Central memory CD8-positive, alpha-beta T cell (primary cell): ENCODE data around the gene SUPT7L.

Experiments
- ATAC-seq: fragments of 150-1000 bp; cut with Tn5 transposase; replicated peaks from 2 replicates; pipeline ENCODE4 v1.10.0; 2022; ENCODE audit warnings: mild to moderate bottlenecking, moderate FRiP score, moderate number of reproducible peaks; ENCODE audit not compliant: poor library complexity, severe bottlenecking; ENCODE audit errors: extremely low read depth
- DNase-seq, 2 donors: peaks; one replicate each; pipeline ENCODE4 v3.0.0; 2021; ENCODE audit warnings: low spot score in 2 of 2
- H3K27ac Mint-ChIP-seq: one replicate; pipeline ENCODE4 v1.8.0; 2022; ENCODE audit warnings: low read depth, mild to moderate bottlenecking, moderate library complexity, mixed read lengths
- H3K27me3 Mint-ChIP-seq: one replicate; pipeline ENCODE4 v1.8.0; 2022; ENCODE audit warnings: mixed read lengths
- H3K36me3 Mint-ChIP-seq: one replicate; pipeline ENCODE4 v1.8.0; 2022; ENCODE audit warnings: mild to moderate bottlenecking, moderate library complexity, mixed read lengths; ENCODE audit not compliant: insufficient read depth
- H3K4me1 Mint-ChIP-seq: one replicate; pipeline ENCODE4 v1.8.0; 2022; ENCODE audit warnings: mixed read lengths
- H3K4me3 Mint-ChIP-seq: one replicate; pipeline ENCODE4 v1.8.0; 2022; ENCODE audit warnings: mild to moderate bottlenecking, moderate library complexity, mixed read lengths
- H3K9me3 Mint-ChIP-seq: one replicate; pipeline ENCODE4 v1.8.0; 2022; ENCODE audit warnings: mixed read lengths

The SUPT7L gene

DNA sequence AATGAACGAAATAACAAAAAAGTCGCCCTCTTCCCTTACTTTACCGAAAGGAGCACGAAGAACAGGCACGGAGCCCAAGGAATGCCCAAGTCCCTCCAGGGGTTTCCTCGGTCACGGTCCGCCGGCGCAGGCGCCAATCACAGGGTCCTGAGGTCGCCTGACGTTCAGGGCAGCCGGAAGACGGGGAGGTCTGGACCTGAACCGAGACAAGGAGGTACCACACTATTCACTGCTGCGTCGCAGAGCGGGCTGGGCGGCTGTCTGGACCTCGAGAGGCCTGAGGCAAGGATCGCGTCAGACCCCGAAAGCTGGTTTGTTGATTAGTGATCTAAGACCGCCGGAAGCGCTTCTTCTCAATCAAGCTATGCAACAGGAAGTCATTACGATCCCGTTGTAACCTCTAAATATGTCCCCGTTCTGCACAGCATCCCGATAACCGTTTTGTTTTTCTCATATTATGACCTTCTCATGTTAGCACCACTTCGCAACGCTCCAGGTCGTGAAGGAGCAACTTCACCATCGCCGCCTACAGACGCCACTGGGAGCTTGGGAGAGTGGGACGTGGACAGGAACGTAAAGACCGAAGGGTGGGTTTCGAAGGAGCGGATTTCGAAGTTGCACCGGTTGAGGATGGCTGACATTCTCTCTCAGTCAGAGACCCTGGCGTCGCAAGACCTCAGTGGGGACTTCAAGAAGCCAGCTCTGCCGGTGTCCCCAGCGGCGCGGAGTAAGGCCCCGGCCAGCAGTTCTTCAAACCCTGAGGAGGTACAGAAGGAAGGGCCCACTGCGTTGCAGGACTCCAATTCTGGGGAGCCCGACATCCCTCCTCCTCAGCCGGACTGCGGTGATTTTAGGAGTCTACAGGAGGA, at the start of gene SUPT7L, which contains the start of gene SLC4A1AP:
SUPT7L (minus strand) TSS at position 330 of the 869 bp plus-strand sequence. CDS start 1,422 bp downstream, outside the sequence.
SLC4A1AP (plus strand) TSS at position 605 of the 869 bp plus-strand sequence; CDS start at position 631, 26 bp downstream.
- DNase-seq (peak; percentile 70 to 77), ATAC-seq (peak; percentile 85)
- Mint-ChIP-seq H3K27me3 (no peaks in the 10 kb centered on the region), H3K9me3 (no peaks in the 10 kb centered on the region), H3K27ac (peak within 1 kb of the TSS; percentile 98), H3K4me3 (peak within 1 kb of the TSS; percentile 99), H3K4me1 (peaks cover 46% of the 10 kb centered on the region), H3K36me3 (peaks cover 69% of the 10 kb centered on the region)

DNA sequence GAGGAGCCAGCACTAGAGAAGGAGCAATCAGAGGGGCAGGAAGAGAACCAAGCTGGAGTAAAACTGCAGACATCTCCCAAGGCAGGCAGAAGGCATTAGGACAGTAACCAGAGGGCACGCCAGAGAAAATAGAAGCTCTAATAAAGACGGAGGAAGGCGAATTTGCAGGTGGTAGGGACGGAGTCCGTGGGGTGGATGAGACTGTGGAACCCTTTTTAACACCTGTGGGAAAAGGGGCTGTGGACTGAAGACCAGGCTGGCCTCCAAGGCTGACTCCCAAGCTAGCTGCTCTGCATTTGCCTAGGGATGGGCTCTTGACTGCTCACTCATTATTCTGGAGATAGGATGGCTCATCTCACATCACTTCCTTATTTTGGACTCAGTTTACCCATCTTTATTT, 49.8 kb upstream of the SUPT7L start:
- ATAC-seq (no peak), DNase-seq (no peak)
- H3K27ac Mint-ChIP-seq = no peak overlapping the region
- H3K4me3 Mint-ChIP-seq = no peak overlapping the region
- H3K9me3 Mint-ChIP-seq = no peaks in the 10 kb centered on the region
- H3K27me3 Mint-ChIP-seq = no peaks in the 10 kb centered on the region
- H3K36me3 Mint-ChIP-seq = no peaks in the 10 kb centered on the region
- H3K4me1 Mint-ChIP-seq = peaks cover 19% of the 10 kb centered on the region

GRCh38 chr2:27712522-27712921, 49.1 kb upstream of the SUPT7L start:
- Mint-ChIP-seq H3K27ac (no peak overlapping the region), H3K4me3 (no peak overlapping the region), H3K9me3 (no peaks in the 10 kb centered on the region), H3K36me3 (no peaks in the 10 kb centered on the region), H3K27me3 (no peaks in the 10 kb centered on the region), H3K4me1 (peaks cover 19% of the 10 kb centered on the region)
- no peak for ATAC-seq
- no peak for DNase-seq

DNA sequence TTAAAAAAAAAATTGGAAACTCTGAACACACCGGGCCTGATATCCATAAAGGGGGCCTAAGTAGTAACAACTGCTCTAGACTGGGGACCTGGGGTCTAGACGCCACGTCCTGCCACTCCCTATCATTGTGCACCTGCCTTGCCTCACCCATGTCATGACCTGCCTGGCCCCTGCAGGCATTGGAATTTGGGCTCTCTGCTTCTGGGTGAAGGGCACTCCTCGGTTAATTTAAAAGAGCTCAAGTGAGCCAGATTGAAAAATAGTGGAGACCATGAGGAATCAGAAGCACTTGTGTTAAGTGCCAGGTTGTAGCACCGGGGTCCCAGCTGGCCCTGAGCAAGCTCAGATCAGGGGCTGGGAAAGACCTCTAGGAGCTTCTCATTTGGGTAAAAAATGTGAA, 48.4 kb upstream of the SUPT7L start:
- ATAC-seq (no peak), DNase-seq (no peak)
- Mint-ChIP-seq H3K27ac (no peak overlapping the region), H3K9me3 (no peaks in the 10 kb centered on the region), H3K4me1 (peaks cover 16% of the 10 kb centered on the region), H3K36me3 (no peaks in the 10 kb centered on the region), H3K4me3 (no peak overlapping the region), H3K27me3 (no peaks in the 10 kb centered on the region)

DNA sequence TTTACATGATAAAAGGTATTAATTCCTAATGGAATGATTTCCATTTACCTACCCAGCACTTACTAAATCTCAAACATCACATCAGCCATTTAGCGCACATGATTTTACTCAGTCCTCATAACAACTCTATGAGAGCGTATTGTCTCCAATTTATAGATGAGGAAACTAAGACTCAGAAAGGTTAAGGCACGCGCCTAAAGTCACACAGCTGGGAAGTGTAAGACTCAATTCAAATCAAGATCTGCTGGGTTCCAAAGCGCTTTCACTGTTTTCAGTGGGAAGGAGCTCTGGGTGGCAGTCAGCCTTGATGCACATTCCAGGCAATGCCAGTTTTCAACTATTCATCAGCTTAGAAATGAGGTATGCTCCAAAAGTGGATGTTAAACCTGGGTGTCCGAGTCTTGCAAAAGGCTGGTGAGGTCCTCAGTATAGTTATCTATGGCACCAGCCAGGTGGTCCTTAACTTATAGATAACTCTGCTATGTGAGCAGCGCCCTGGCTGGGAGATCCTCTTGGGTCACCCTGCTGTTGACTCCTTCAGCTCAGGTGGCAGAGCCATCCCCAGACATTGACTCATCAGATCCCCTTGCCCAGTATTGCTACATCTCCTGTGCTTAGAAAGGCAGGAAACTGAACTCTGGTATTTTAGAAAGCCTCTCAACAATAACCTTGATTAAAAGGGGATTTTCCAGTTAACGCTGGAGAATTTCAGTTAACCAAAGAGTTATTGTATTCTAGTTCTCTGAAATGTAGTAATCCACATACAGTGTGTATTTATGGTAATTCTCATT, 47.4 kb upstream of the SUPT7L start:
- Mint-ChIP-seq H3K27me3 (no peaks in the 10 kb centered on the region), H3K36me3 (no peaks in the 10 kb centered on the region), H3K27ac (no peak overlapping the region), H3K4me3 (no peak overlapping the region), H3K9me3 (no peaks in the 10 kb centered on the region), H3K4me1 (peaks cover 8% of the 10 kb centered on the region)
- ATAC-seq (no peak), DNase-seq (no peak)

DNA sequence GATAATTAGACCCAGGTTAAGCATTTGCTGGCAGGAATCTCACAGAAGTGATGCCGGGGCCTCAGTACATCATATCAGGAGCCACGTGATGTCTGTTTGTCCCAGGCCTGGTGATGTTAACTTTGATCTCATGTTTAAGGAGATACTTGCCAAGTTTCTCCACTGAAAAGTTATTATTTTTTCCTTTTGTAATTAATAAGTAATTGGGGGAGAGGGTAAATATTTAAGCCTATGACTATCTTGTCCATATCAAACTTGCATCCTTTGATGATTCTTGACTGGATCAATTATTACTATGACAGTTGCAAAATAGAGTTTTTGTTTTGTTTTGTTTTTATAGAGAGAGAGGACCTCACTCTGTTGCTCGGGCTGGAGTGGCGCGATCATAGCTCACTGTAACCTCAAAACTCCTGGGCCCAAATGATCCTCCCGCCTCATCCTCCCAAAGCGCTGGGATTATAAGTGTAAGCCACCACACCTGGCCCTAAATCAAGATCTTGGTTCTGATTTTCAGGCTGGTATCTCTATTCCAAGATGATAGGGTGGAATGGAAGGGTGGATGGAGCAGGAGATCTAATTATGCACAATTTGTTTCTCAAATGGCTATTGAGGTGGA, 46.7 kb upstream of the SUPT7L start:
- H3K27me3 Mint-ChIP-seq = no peaks in the 10 kb centered on the region
- ATAC-seq (no peak), DNase-seq (no peak)
- H3K4me3 Mint-ChIP-seq = no peak overlapping the region
- no peaks in the 10 kb centered on the region for H3K36me3 Mint-ChIP-seq
- H3K4me1 Mint-ChIP-seq = peaks cover 8% of the 10 kb centered on the region
- no peak overlapping the region for H3K27ac Mint-ChIP-seq
- no peaks in the 10 kb centered on the region for H3K9me3 Mint-ChIP-seq

DNA sequence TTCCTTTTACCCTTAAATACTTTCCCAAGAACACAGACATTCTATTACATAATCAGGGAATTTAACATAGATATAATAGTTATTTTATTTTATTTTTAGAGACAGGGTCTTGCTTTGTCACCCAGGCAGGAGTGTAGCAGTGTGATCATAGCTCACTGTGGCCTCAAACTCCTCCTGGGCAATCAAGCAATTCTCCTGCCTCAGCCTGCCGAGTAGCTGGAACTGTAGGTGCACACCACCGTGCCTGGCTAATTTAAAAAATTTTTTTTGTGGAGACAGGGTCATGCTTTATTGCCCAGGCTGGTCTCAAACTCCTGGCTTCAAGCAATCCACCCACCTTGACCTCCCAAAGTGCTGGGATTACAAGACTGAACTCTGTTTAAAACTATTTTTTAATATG, 45.9 kb upstream of the SUPT7L start:
- H3K4me1 Mint-ChIP-seq = peaks cover under 1% of the 10 kb centered on the region
- no peaks in the 10 kb centered on the region for H3K9me3 Mint-ChIP-seq
- H3K27ac Mint-ChIP-seq = no peak overlapping the region
- H3K27me3 Mint-ChIP-seq = no peaks in the 10 kb centered on the region
- DNase-seq = no peak
- no peak overlapping the region for H3K4me3 Mint-ChIP-seq
- no peak for ATAC-seq
- no peaks in the 10 kb centered on the region for H3K36me3 Mint-ChIP-seq

DNA sequence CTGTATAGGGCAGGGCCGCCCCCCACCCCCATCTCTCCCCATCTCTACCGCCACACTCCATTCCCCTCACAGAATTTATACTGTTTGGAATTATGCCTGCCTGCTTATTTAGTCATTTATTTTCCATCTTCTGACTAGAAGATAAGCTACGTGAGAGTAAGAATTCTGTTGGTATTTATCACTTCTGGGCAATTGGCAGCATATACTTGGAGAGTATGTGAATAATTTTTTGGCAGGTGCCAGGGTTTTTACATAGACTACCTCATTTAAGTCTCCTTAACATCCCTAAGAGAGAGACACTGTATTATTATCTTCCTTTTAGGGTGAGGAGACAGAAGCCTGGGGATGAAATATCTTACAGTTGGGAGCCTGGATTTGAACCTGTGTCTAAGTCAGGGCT, 45.3 kb upstream of the SUPT7L start:
- DNase-seq = no peak
- H3K9me3 Mint-ChIP-seq = no peaks in the 10 kb centered on the region
- no peaks in the 10 kb centered on the region for H3K36me3 Mint-ChIP-seq
- no peaks in the 10 kb centered on the region for H3K27me3 Mint-ChIP-seq
- H3K27ac Mint-ChIP-seq = no peak overlapping the region
- H3K4me3 Mint-ChIP-seq = no peak overlapping the region
- ATAC-seq = no peak
- peaks cover 4% of the 10 kb centered on the region for H3K4me1 Mint-ChIP-seq

GRCh38 chr2:27708257-27708654, 44.8 kb upstream of the SUPT7L start:
- Mint-ChIP-seq H3K27ac (no peak overlapping the region), H3K9me3 (no peaks in the 10 kb centered on the region), H3K4me3 (no peak overlapping the region), H3K36me3 (no peaks in the 10 kb centered on the region), H3K4me1 (peaks cover 8% of the 10 kb centered on the region), H3K27me3 (no peaks in the 10 kb centered on the region)
- ATAC-seq (no peak), DNase-seq (no peak)

DNA sequence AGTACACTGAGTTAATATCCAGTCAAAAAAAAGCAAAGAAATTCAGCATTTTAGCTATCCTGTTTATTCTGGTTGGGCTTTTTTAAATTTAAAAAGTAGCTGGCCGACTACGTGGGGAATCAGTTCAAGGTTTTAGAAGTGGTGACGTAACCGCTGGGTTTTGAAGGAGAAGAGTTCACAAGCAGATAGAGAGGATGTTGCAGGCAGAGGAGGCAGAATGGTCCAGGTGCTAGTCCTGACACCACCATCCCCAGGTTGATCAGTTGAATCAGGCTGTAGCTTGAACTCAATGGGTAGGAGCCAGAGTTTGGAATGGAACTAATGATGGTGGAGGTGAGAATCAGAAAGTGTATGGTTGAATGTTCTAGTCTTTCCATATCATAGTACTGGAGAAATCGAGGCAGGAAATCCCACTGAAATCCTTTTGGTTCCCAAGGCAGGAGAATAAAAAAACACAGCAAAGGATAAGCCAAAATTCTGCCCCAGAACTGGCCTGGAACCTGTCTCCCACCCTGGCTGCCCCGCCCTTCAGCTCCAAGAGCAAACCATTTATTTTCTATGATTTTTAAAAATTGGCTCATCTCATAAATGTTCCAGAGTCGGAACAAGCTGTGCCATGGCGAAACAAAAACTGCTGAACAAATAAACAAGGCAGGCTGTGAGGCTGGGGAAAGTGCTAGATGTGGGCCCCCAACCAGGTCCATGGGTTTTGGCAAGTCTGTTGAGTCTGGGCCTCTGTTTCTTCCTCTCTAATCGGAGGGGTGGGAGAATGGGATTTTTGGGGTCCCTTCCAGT, 44.2 kb upstream of the SUPT7L start:
- H3K9me3 Mint-ChIP-seq = no peaks in the 10 kb centered on the region
- peaks cover 2% of the 10 kb centered on the region for H3K36me3 Mint-ChIP-seq
- no peak overlapping the region for H3K4me3 Mint-ChIP-seq
- H3K27ac Mint-ChIP-seq = no peak overlapping the region
- H3K4me1 Mint-ChIP-seq = peaks cover 8% of the 10 kb centered on the region
- H3K27me3 Mint-ChIP-seq = no peaks in the 10 kb centered on the region
- ATAC-seq (no peak), DNase-seq (no peak)

DNA sequence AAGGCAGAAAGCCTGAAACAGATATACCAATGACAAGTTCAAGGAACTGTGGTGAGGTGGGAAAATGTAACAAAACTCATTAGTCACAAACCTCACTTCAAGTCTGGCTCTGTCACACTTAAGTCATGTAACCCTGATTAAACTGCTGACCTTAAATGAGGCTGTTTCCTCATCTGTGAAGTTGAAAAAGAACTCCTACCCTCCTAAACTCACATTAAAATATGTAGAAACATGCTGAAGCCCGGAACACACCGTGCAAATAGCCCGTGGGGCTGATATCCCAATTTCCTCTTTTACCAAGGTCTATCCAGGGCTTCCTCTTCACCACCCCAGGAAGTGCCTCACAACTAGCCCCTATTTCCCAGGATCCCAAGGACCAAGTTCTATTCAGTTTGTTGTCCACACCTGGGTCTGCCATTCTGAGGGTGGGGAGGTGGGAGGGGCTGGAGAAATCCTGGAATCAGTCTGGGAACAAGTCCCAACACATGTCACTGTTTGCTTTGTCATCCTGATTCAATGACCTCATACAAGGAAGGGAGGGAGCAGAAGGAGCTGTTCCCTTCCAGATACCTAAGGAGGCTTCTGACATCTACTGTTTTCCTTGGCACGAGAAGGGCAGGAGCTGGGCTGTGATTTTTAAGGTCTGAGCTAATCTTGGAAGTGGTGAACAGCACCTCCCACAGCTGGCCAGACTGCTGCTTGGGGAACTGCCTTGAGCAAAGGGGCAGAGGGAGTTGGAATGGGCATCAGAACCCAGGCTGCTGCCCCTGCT, 42.6 kb upstream of the SUPT7L start:
- H3K4me3 Mint-ChIP-seq = no peak overlapping the region
- DNase-seq (no peak), ATAC-seq (no peak)
- no peaks in the 10 kb centered on the region for H3K9me3 Mint-ChIP-seq
- H3K4me1 Mint-ChIP-seq = peaks cover 8% of the 10 kb centered on the region
- no peak overlapping the region for H3K27ac Mint-ChIP-seq
- H3K36me3 Mint-ChIP-seq = peaks cover 2% of the 10 kb centered on the region
- no peaks in the 10 kb centered on the region for H3K27me3 Mint-ChIP-seq
